A549 (cell line): ENCODE data around the gene HAUS8. TPM values are rescaled to one million over a fixed set of nuclear protein-coding genes. Genes with fewer than 3 reads are reported as not detected.

Experiments used
- ATAC-seq, 2 experiments: fragments of 200-7000 bp in 1 of 2; fragments of >200 bp in 1 of 2; cut with Nextera tagmentation in 1 of 2; cut with Tn5 transposase in 1 of 2; 3 replicates each; pipeline versions ENCODE4 v1.8.0 to v1.9.1; 2018 to 2020; ENCODE audit warnings: mild to moderate bottlenecking in 1 of 2, moderate library complexity in 1 of 2
- CTCF ChIA-PET: fragments of 300-600 bp; sonication (Branson Sonifier 250); formaldehyde crosslinking; extraction: SDS; loops from one replicate; lab custom pipeline; 2021; ENCODE audit warnings: antibody characterized with exemption, inconsistent platforms; lab: Yijun Ruan, JAX
- POLR2A ChIA-PET: fragments of 350-600 bp; formaldehyde crosslinking; extraction: SDS; loops from one replicate; lab custom pipeline; 2021; ENCODE audit warnings: antibody characterized with exemption, inconsistent platforms; lab: Yijun Ruan, JAX
- DNase-seq, 2 experiments: peaks; one replicate each; pipeline versions ENCODE4 v3.0.0 to v3.0.0-alpha.2; 2011 to 2016; ENCODE audit warnings: low read depth in 1 of 2, low spot score in 1 of 2
- FAIRE-seq: peaks from 2 replicates; lab custom pipeline; 2011; peaks lifted over from hg19 to GRCh38; lab: Jason Lieb, UNC
- H3K27ac ChIP-seq, 2 experiments: fragments of >200 bp; sonication (Bioruptor Twin); formaldehyde crosslinking; 3 replicates each; pipeline ENCODE4 v1.5.1; 2016 to 2017
- H3K4me1 ChIP-seq: fragments of >200 bp; sonication (Bioruptor Twin); formaldehyde crosslinking; 3 replicates; pipeline ENCODE4 v1.6.1; 2016
- H3K4me2 ChIP-seq: fragments of >200 bp; sonication (Bioruptor Twin); formaldehyde crosslinking; 3 replicates; pipeline ENCODE4 v1.6.1; 2016
- H3K4me3 ChIP-seq: fragments of >200 bp; sonication (Bioruptor Twin); formaldehyde crosslinking; 3 replicates; pipeline ENCODE4 v1.5.1; 2016
- H3K9me3 ChIP-seq: fragments of >200 bp; sonication (Bioruptor Twin); formaldehyde crosslinking; 3 replicates; pipeline ENCODE4 v1.6.1; 2016
- ATOH8 ChIP-seq: fragments of 250-450 bp; sonication (Bioruptor Pico); IDR thresholded peaks from 2 replicates; pipeline ENCODE4 v1.5.0; 2020; ENCODE audit warnings: low read depth, mild to moderate bottlenecking, moderate library complexity
- BCL3 ChIP-seq: fragments of >200 bp; sonication (Bioruptor Twin); formaldehyde crosslinking; IDR thresholded peaks from 3 replicates; pipeline ENCODE4 v1.6.1; 2016
- CHD2 ChIP-seq: fragments of 150-350 bp; IDR thresholded peaks from 2 replicates; pipeline ENCODE4 v1.6.1; 2014; ENCODE audit warnings: low read length; ENCODE audit not compliant: partially characterized antibody
- CTCF ChIP-seq: fragments of >200 bp; sonication (Bioruptor Twin); formaldehyde crosslinking; IDR thresholded peaks from 3 replicates; pipeline ENCODE4 v1.5.1; 2016
- EHMT2 ChIP-seq: fragments of 200-600 bp; sonication (generic); IDR thresholded peaks from 2 replicates; pipeline ENCODE4 v1.6.1; 2016; ENCODE audit warnings: antibody characterized with exemption, low read depth, mild to moderate bottlenecking, moderate library complexity
- HES2 ChIP-seq: fragments of >200 bp; sonication (Bioruptor Twin); formaldehyde crosslinking; IDR thresholded peaks from 2 replicates; pipeline ENCODE4 v1.6.1; 2016
- HEYL ChIP-seq: fragments of 250-450 bp; sonication (Bioruptor Pico); IDR thresholded peaks from 2 replicates; pipeline ENCODE4 v1.8.0; 2021; ENCODE audit warnings: mild to moderate bottlenecking, moderate library complexity
- HOXA7 ChIP-seq: fragments of 250-450 bp; sonication (Bioruptor Pico); IDR thresholded peaks from 2 replicates; pipeline ENCODE4 v1.5.0; 2020; ENCODE audit warnings: mild to moderate bottlenecking, moderate library complexity
- HOXB13 ChIP-seq: fragments of 250-450 bp; sonication (Bioruptor Pico); IDR thresholded peaks from 2 replicates; pipeline ENCODE4 v1.5.0; 2020; ENCODE audit warnings: low read depth, mild to moderate bottlenecking, moderate library complexity
- MAFK ChIP-seq: fragments of 450-650 bp; IDR thresholded peaks from 2 replicates; pipeline ENCODE4 v1.6.1; 2014; ENCODE audit not compliant: partially characterized antibody
- NPAS2 ChIP-seq: fragments of 250-450 bp; sonication (Bioruptor Pico); IDR thresholded peaks from 2 replicates; pipeline ENCODE4 v1.8.0; 2022; ENCODE audit warnings: mild to moderate bottlenecking, moderate library complexity, borderline replicate concordance
- PBX3 ChIP-seq: IDR thresholded peaks from 2 replicates; pipeline ENCODE4 v1.6.1; 2012
- POLR2A ChIP-seq: IDR thresholded peaks from 2 replicates; pipeline ENCODE4 v1.6.1; 2012; ENCODE audit warnings: mild to moderate bottlenecking, low read length
- RARB ChIP-seq: fragments of 250-450 bp; sonication (Bioruptor Pico); IDR thresholded peaks from 2 replicates; pipeline ENCODE4 v1.8.0; 2021; ENCODE audit warnings: mild to moderate bottlenecking, moderate library complexity
- RCOR1 ChIP-seq: fragments of 150-350 bp; IDR thresholded peaks from 2 replicates; pipeline ENCODE4 v1.6.1; 2014; ENCODE audit warnings: antibody characterized with exemption, low read length, low read depth
- RNF2 ChIP-seq: fragments of 200-600 bp; sonication (generic); IDR thresholded peaks from 2 replicates; pipeline ENCODE4 v1.6.1; 2016; ENCODE audit warnings: low read depth, mild to moderate bottlenecking, antibody characterized with exemption, moderate library complexity, borderline replicate concordance
- SMC3 ChIP-seq: fragments of >200 bp; sonication (Bioruptor Twin); formaldehyde crosslinking; IDR thresholded peaks from 3 replicates; pipeline ENCODE4 v1.6.1; 2018; ENCODE audit warnings: inconsistent platforms
- USF2 ChIP-seq: fragments of 450-650 bp; IDR thresholded peaks from 2 replicates; pipeline ENCODE4 v1.6.1; 2014; ENCODE audit warnings: antibody characterized with exemption
- ZFP36 ChIP-seq: fragments of 450-650 bp; IDR thresholded peaks from 2 replicates; pipeline ENCODE4 v1.6.1; 2014; ENCODE audit warnings: borderline replicate concordance; ENCODE audit not compliant: partially characterized antibody
- ZNF302 ChIP-seq: fragments of 250-450 bp; sonication (Bioruptor Pico); IDR thresholded peaks from 2 replicates; pipeline ENCODE4 v1.9.0; 2021; ENCODE audit warnings: inconsistent platforms, mild to moderate bottlenecking, moderate library complexity
- ZSCAN20 ChIP-seq: fragments of 250-450 bp; sonication (Bioruptor Pico); IDR thresholded peaks from 2 replicates; pipeline ENCODE4 v1.8.0; 2022; ENCODE audit warnings: mild to moderate bottlenecking, moderate library complexity
- WGBS: methylation state at CpG from one replicate; pipeline ENCODE4 v1.1.6; 2017; ENCODE audit errors: missing lambda C conversion rate; 5-methylcytosine and 5-hydroxymethylcytosine counted together
- polyA plus RNA-seq, 4 experiments: library from polyadenylated mRNA; depleted of rRNA in 3 of 4; stranded (reverse); fragments of >200 nt; fragmentation: RNase III in 1 of 4; extraction: RNeasy Plus Mini Kit Qiagen cat#74134 plus additional on column Dnase treatment in 1 of 4; gene quantifications; 2 replicates in 3 of 4; 3 replicates in 1 of 4; pipeline ENCODE4 v1.2.3, GENCODE V29; 2011 to 2017

The HAUS8 gene
- polyA plus RNA-seq, 2 of the 4 experiments (the other 2 are of a cell fraction) = 15.1 to 16.2 TPM

GRCh38 chr19:17105556-17105955 is 30.3 kb upstream of the HAUS8 start:
- ChIA-PET CTCF (interaction anchor here (1.1 kb wide), 1 partner anchor 20 kb away, joined by 4 read pairs; no protein-coding TSS in a partner anchor), POLR2A (no interaction called here)
- ATAC-seq (no peak), FAIRE-seq (no peak), DNase-seq (no peak)
- H3K4me2 ChIP-seq = no peak overlapping the region
- H3K27ac ChIP-seq = peak overlapping the region in 1 of 2 experiments; percentile 48; a peak in 2 of 6 replicates
- H3K4me3 ChIP-seq = no peak overlapping the region
- H3K4me1 ChIP-seq = peaks cover 24% of the 10 kb centered on the region
- H3K9me3 ChIP-seq = no peaks in the 10 kb centered on the region
- 85% methylated on average over 3 of the region's 3 CpGs for WGBS
- TF ChIP-seq RNF2 (no peak), BCL3 (no peak), SMC3 (no peak), MAFK (no peak), CHD2 (no peak), NPAS2 (no peak), EHMT2 (no peak), PBX3 (no peak), POLR2A (no peak), ZFP36 (no peak), HES2 (no peak), RCOR1 (no peak), RARB (no peak), ZSCAN20 (CRISPR knock-in tag) (no peak), HOXA7 (no peak), ATOH8 (CRISPR knock-in tag) (no peak), HOXB13 (CRISPR knock-in tag) (no peak), HEYL (no peak)

GRCh38 chr19:17104679-17105078 is 29.4 kb upstream of the HAUS8 start:
- ChIA-PET CTCF (no interaction called here), POLR2A (no interaction called here)
- ATAC-seq = no peak
- FAIRE-seq = no peak
- no peak for TF ChIP-seq ZNF302 (CRISPR knock-in tag)
- no peak for TF ChIP-seq USF2
- TF ChIP-seq HEYL = no peak
- Histone ChIP-seq H3K27ac (no peak overlapping the region), H3K4me3 (no peak overlapping the region), H3K9me3 (no peaks in the 10 kb centered on the region), H3K4me2 (no peak overlapping the region), H3K4me1 (peaks cover 24% of the 10 kb centered on the region)
- 78% methylated on average over 7 of the region's 7 CpGs for WGBS
- no peak for DNase-seq

GRCh38 chr19:17103177-17103576 is 27.9 kb upstream of the HAUS8 start:
- 83% methylated on average over 3 of the region's 3 CpGs for WGBS
- Histone ChIP-seq H3K4me2 (no peak overlapping the region), H3K4me1 (peaks cover 17% of the 10 kb centered on the region), H3K4me3 (no peak overlapping the region), H3K9me3 (no peaks in the 10 kb centered on the region), H3K27ac (no peak overlapping the region)
- DNase-seq = peak; percentile 35 to 58
- no peak for TF ChIP-seq ZSCAN20 (CRISPR knock-in tag)
- TF ChIP-seq CTCF = peak; percentile 33; the same call in 2 of the 3 replicates
- FAIRE-seq = no peak
- POLR2A ChIA-PET = no interaction called here
- no peak for ATAC-seq
- CTCF ChIA-PET = interaction anchor here (0.8 to 1.2 kb wide), 2 partner anchors 81 to 139 kb away, joined by 3 read pairs; no protein-coding TSS in a partner anchor
